Neural crest cell (in vitro differentiated cells): ENCODE measurements around the gene EHBP1L1. TPM values are rescaled to one million over a fixed set of nuclear protein-coding genes. Genes with fewer than 3 reads are reported as not detected.

Source experiments
- DNase-seq: peaks from one replicate; pipeline ENCODE4 v3.0.0; 2021; ENCODE audit warnings: low read depth, mixed read lengths, low spot score
- H3K27ac Mint-ChIP-seq: one replicate; pipeline ENCODE4 v1.8.0; 2021; ENCODE audit warnings: mild to moderate bottlenecking, mixed read lengths; ENCODE audit not compliant: unreplicated experiment
- H3K27me3 Mint-ChIP-seq: 2 replicates; pipeline ENCODE4 v1.8.0; 2021; ENCODE audit warnings: low read depth, mild to moderate bottlenecking, mixed read lengths
- H3K36me3 Mint-ChIP-seq: 2 replicates; pipeline ENCODE4 v1.8.0; 2021; ENCODE audit warnings: low read depth, mild to moderate bottlenecking, mixed read lengths
- H3K4me1 Mint-ChIP-seq: 2 replicates; pipeline ENCODE4 v1.8.0; 2021; ENCODE audit warnings: mixed read lengths
- H3K4me3 Mint-ChIP-seq: one replicate; pipeline ENCODE4 v1.8.0; 2021; ENCODE audit warnings: mild to moderate bottlenecking, mixed read lengths
- H3K9me3 Mint-ChIP-seq: 2 replicates; pipeline ENCODE4 v1.8.0; 2021; ENCODE audit warnings: mixed read lengths
- CTCF ChIP-seq: fragments of 200-600 bp; sonication (generic); conservative IDR thresholded peaks from 2 replicates; pipeline ENCODE4 v1.5.0; 2021; ENCODE audit warnings: antibody characterized with exemption, mild to moderate bottlenecking
- microRNA-seq: library from miRNA; unstranded; fragments of <30 nt; microRNA quantifications from one replicate; pipeline ENCODE4, GENCODE V29; 2020
- total RNA-seq: library from RNA; stranded (reverse); gene quantifications from 2 replicates; pipeline ENCODE4 v1.2.1, GENCODE V29; 2021

EHBP1L1 gene
- total RNA-seq, 1 donor from 2014 or later: 13.6 TPM

GRCh38 chr11:65641297-65642013 is 65.6 kb downstream of the EHBP1L1 start:
- no peak for TF ChIP-seq CTCF
- peak overlapping the region; percentile 72 for H3K4me3 Mint-ChIP-seq
- H3K4me1 Mint-ChIP-seq: peaks cover 28% of the 10 kb centered on the region
- H3K9me3 Mint-ChIP-seq: no peaks in the 10 kb centered on the region
- DNase-seq: no peak
- H3K27me3 Mint-ChIP-seq: peaks cover 4% of the 10 kb centered on the region
- no peak overlapping the region for H3K27ac Mint-ChIP-seq
- no peaks in the 10 kb centered on the region for H3K36me3 Mint-ChIP-seq

Small RNA genes within 50 kb of the gene (microRNA-seq; reads per million reads assigned to microRNA genes)
- not detected for gene MIR4690

Other genes starting within 250 kb of the EHBP1L1 start
- gene DPF2, start 242.2 kb upstream of the EHBP1L1 start, total RNA-seq: 96.3 and 99.0 TPM in 2 replicates
- 3.3 TPM in 2 replicates for gene TIGD3, start 221.3 kb upstream of the EHBP1L1 start, total RNA-seq
- 1.5 and 1.8 TPM in 2 replicates for gene SLC25A45, start 193.4 kb upstream of the EHBP1L1 start, total RNA-seq
- gene FRMD8, start 189.4 kb upstream of the EHBP1L1 start, total RNA-seq: 25.6 and 29.0 TPM in 2 replicates
- gene NEAT1, start 153.3 kb upstream of the EHBP1L1 start, total RNA-seq: 29.8 and 37.2 TPM in 2 replicates
- gene MALAT1, start 77.0 kb upstream of the EHBP1L1 start, total RNA-seq: 4,794 and 5,409 TPM in 2 replicates
- 66.0 and 68.8 TPM in 2 replicates for gene SCYL1, start 51.0 kb upstream of the EHBP1L1 start, total RNA-seq
- 21.0 and 22.5 TPM in 2 replicates for gene LTBP3, start 17.7 kb upstream of the EHBP1L1 start, total RNA-seq
- gene ZNRD2, start 5.6 kb upstream of the EHBP1L1 start, total RNA-seq: 32.2 and 33.2 TPM in 2 replicates
- 82.4 and 86.3 TPM in 2 replicates for gene FAM89B, start 3.5 kb upstream of the EHBP1L1 start, total RNA-seq
- 1.0 and 1.1 TPM in 2 replicates for gene KCNK7, start 19.7 kb downstream of the EHBP1L1 start, total RNA-seq
- 88.3 and 94.0 TPM in 2 replicates for gene MAP3K11, start 38.2 kb downstream of the EHBP1L1 start, total RNA-seq
- 58.2 and 58.9 TPM in 2 replicates for gene PCNX3, start 39.7 kb downstream of the EHBP1L1 start, total RNA-seq
- gene SIPA1, start 62.0 kb downstream of the EHBP1L1 start, total RNA-seq: 17.5 and 23.6 TPM in 2 replicates
- 49.0 and 53.7 TPM in 2 replicates for gene RELA, start 86.9 kb downstream of the EHBP1L1 start, total RNA-seq
- 70.5 and 74.9 TPM in 2 replicates for gene KAT5, start 136.2 kb downstream of the EHBP1L1 start, total RNA-seq
- gene RNASEH2C, start 144.7 kb downstream of the EHBP1L1 start, total RNA-seq: 69.4 and 72.1 TPM in 2 replicates
- 10.7 and 10.8 TPM in 2 replicates for gene AP5B1, start 204.9 kb downstream of the EHBP1L1 start, total RNA-seq
- gene OVOL1, start 211.0 kb downstream of the EHBP1L1 start, total RNA-seq: not detected in 2 replicates